GM10248 (cell line): ENCODE results near the gene PTPN1.
"Not testable (repeated sequence)": the region's sequence is repeated elsewhere in the genome, so short reads cannot be mapped to it uniquely, and the experiment has no call there.

Source experiments
- CTCF ChIA-PET: fragments of 300-600 bp; sonication (Branson Sonifier 250); formaldehyde crosslinking; extraction: SDS; loops from one replicate; lab custom pipeline; 2021; ENCODE audit warnings: antibody characterized with exemption; lab: Yijun Ruan, JAX
- POLR2A ChIA-PET: fragments of 350-650 bp; sonication (Branson Sonifier 250); formaldehyde crosslinking; extraction: SDS; loops from one replicate; lab custom pipeline; 2020; ENCODE audit warnings: antibody characterized with exemption; lab: Yijun Ruan, JAX
- DNase-seq: peaks from one replicate; pipeline ENCODE4 v3.0.0; 2012; ENCODE audit errors: extremely low spot score
- CTCF ChIP-seq: IDR thresholded peaks from 2 replicates; pipeline ENCODE4 v1.5.1; 2012; ENCODE audit warnings: mild to moderate bottlenecking, low read depth; ENCODE audit errors: extremely low read depth, missing control alignments, control extremely low read depth

PTPN1 gene

GRCh38 chr20:50615407-50615806, 105.2 kb downstream of the PTPN1 start:
- ChIA-PET CTCF (no interaction called here), POLR2A (no interaction called here)
- DNase-seq: no peak
- no peak for TF ChIP-seq CTCF

- ChIA-PET CTCF (interaction anchor here (1.6 kb wide), 1 partner anchor 19 kb away, joined by 5 read pairs; no protein-coding TSS in a partner anchor), POLR2A (no interaction called here)
- no peak for TF ChIP-seq CTCF
- DNase-seq: no peak
Observed at GRCh38 chr20:50617022-50617421, 106.8 kb downstream of the PTPN1 start.

GRCh38 chr20:50618537-50618936, 108.4 kb downstream of the PTPN1 start:
- ChIA-PET CTCF (no interaction called here), POLR2A (no interaction called here)
- no peak for DNase-seq
- no peak for TF ChIP-seq CTCF

- DNase-seq, POLR2A ChIA-PET: not testable (repeated sequence)
- CTCF ChIA-PET: interaction anchor here (1.2 kb wide), 1 partner anchor 16 kb away, joined by 4 read pairs; no protein-coding TSS in a partner anchor
Observed at GRCh38 chr20:50620459-50620858, 110.3 kb downstream of the PTPN1 start.

- TF ChIP-seq CTCF: no peak
- CTCF ChIA-PET: interaction anchor here (1.2 kb wide), 2 partner anchors 14 to 15 kb away, joined by 3 to 4 read pairs; no protein-coding TSS in a partner anchor
- POLR2A ChIA-PET: no interaction called here
- DNase-seq: no peak
Observed at GRCh38 chr20:50621068-50621665, 111.0 kb downstream of the PTPN1 start.

GRCh38 chr20:50624351-50625016, 114.3 kb downstream of the PTPN1 start:
- POLR2A ChIA-PET: no interaction called here
- DNase-seq: no peak
- no peak for TF ChIP-seq CTCF
- CTCF ChIA-PET: interaction anchor here (1.1 to 2.7 kb wide), 3 partner anchors 11 to 40 kb away, joined by 3 to 10 read pairs (median 5); no protein-coding TSS in a partner anchor
